CD14-positive monocyte (primary cell): ENCODE results near the gene HS6ST3. TPM values are rescaled to one million over a fixed set of nuclear protein-coding genes. Genes with fewer than 3 reads are reported as not detected.

Experiments used
- DNase-seq, 3 donors: peaks; one replicate each; pipeline ENCODE4 v3.0.0-alpha.2; 2011 to 2022
- H2AFZ ChIP-seq: 2 replicates; pipeline ENCODE4 v1.6.0; 2012; ENCODE audit warnings: mild to moderate bottlenecking, low read depth, low read length, inconsistent platforms; ENCODE audit not compliant: insufficient read depth, poor library complexity, severe bottlenecking
- H3K27ac ChIP-seq, 2 donors: 1 replicate in 1 of 2; 2 replicates in 1 of 2; pipeline ENCODE4 v1.5.1; 2012 to 2013; ENCODE audit warnings: low read length in 2 of 2, control low read depth in 1 of 2, inconsistent platforms in 1 of 2, low read depth in 1 of 2, mild to moderate bottlenecking in 1 of 2
- H3K27me3 ChIP-seq, 2 donors: one replicate each; pipeline versions ENCODE4 v1.6.0 to v1.6.1; 2011 to 2013; ENCODE audit warnings: low read length in 2 of 2; ENCODE audit not compliant: control insufficient read depth in 2 of 2, insufficient read depth in 2 of 2
- H3K36me3 ChIP-seq, 2 donors: replicated peaks in 1 of 2; 1 replicate in 1 of 2; 2 replicates in 1 of 2; pipeline versions ENCODE4 v1.5.1 to v1.6.1; 2012 to 2013; ENCODE audit warnings: low read length in 2 of 2, control low read depth in 1 of 2, inconsistent platforms in 1 of 2, mild to moderate bottlenecking in 1 of 2; ENCODE audit not compliant: insufficient read depth in 2 of 2, control insufficient read depth in 1 of 2
- H3K4me1 ChIP-seq, 2 donors: 1 replicate in 1 of 2; 2 replicates in 1 of 2; pipeline versions ENCODE4 v1.5.1 to v1.6.1; 2012 to 2013; ENCODE audit warnings: low read length in 2 of 2, control low read depth in 1 of 2, inconsistent platforms in 1 of 2, mild to moderate bottlenecking in 1 of 2, moderate library complexity in 1 of 2; ENCODE audit not compliant: insufficient read depth in 2 of 2, control insufficient read depth in 1 of 2
- H3K4me2 ChIP-seq: replicated peaks from 2 replicates; pipeline ENCODE3; 2012; ENCODE audit warnings: low read length, moderate library complexity, mild to moderate bottlenecking; ENCODE audit not compliant: poor library complexity, severe bottlenecking; ENCODE audit errors: extremely low read depth
- H3K4me3 ChIP-seq, 3 experiments: fragments of 200-600 bp in 1 of 3; sonication (generic) in 1 of 3; replicated peaks in 1 of 3; 1 replicate in 2 of 3; 2 replicates in 1 of 3; pipeline ENCODE4 v1.5.1; 2011 to 2013; ENCODE audit warnings: low read length in 3 of 3, mild to moderate bottlenecking in 3 of 3, control low read depth in 2 of 3, low read depth in 2 of 3, inconsistent platforms in 1 of 3, moderate library complexity in 1 of 3
- H3K79me2 ChIP-seq: 2 replicates; pipeline ENCODE4 v1.6.0; 2012; ENCODE audit warnings: mild to moderate bottlenecking, control low read depth, inconsistent platforms, low read length, moderate library complexity; ENCODE audit not compliant: insufficient read depth
- H3K9ac ChIP-seq: 2 replicates; pipeline ENCODE4 v1.6.0; 2017; ENCODE audit warnings: low read length, mild to moderate bottlenecking; ENCODE audit not compliant: insufficient read depth, poor library complexity, severe bottlenecking
- H3K9me3 ChIP-seq, 2 donors: replicated peaks in 1 of 2; 1 replicate in 1 of 2; 2 replicates in 1 of 2; pipeline versions ENCODE4 v1.5.1 to v1.6.1; 2012 to 2013; ENCODE audit warnings: low read length in 2 of 2, control low read depth in 1 of 2; ENCODE audit not compliant: control insufficient read depth in 1 of 2, insufficient read depth in 1 of 2
- H4K20me1 ChIP-seq: 2 replicates; pipeline ENCODE4 v1.6.0; 2012; ENCODE audit warnings: mild to moderate bottlenecking, low read length, control low read depth, moderate library complexity; ENCODE audit not compliant: insufficient read depth
- H3K27ac Mint-ChIP-seq, 7 donors: one replicate each; pipeline ENCODE4 v1.8.0; 2020; ENCODE audit warnings: mild to moderate bottlenecking in 7 of 7, mixed read lengths in 7 of 7, moderate library complexity in 6 of 7, inconsistent platforms in 2 of 7
- H3K27me3 Mint-ChIP-seq, 3 donors: one replicate each; pipeline ENCODE4 v1.8.0; 2021 to 2022; ENCODE audit warnings: low read depth in 3 of 3, mild to moderate bottlenecking in 3 of 3, mixed read lengths in 3 of 3, moderate library complexity in 3 of 3, inconsistent platforms in 1 of 3
- H3K36me3 Mint-ChIP-seq, 2 donors: one replicate each; pipeline ENCODE4 v1.8.0; 2020; ENCODE audit warnings: mixed read lengths in 2 of 2, inconsistent platforms in 1 of 2, mild to moderate bottlenecking in 1 of 2
- H3K4me1 Mint-ChIP-seq: one replicate; pipeline ENCODE4 v1.8.0; 2020; ENCODE audit warnings: mild to moderate bottlenecking, mixed read lengths
- H3K4me3 Mint-ChIP-seq, 2 donors: one replicate each; pipeline ENCODE4 v1.8.0; 2020; ENCODE audit warnings: mild to moderate bottlenecking in 2 of 2, mixed read lengths in 2 of 2, moderate library complexity in 1 of 2
- H3K9me3 Mint-ChIP-seq, 7 donors: one replicate each; pipeline ENCODE4 v1.8.0; 2020 to 2022; ENCODE audit warnings: mixed read lengths in 7 of 7, mild to moderate bottlenecking in 6 of 7, moderate library complexity in 6 of 7, inconsistent platforms in 2 of 7
- WGBS: methylation state at CpG from one replicate; pipeline ENCODE4 v1.1.5; 2013; ENCODE audit warnings: missing lambda C conversion rate; ENCODE audit not compliant: insufficient coverage; 5-methylcytosine and 5-hydroxymethylcytosine counted together
- intact Hi-C, 2 donors: fragments of 100-400 bp; cut with micrococcal nuclease; formaldehyde crosslinking; loops; one replicate each; pipeline versions ENCODE4 v1.15.0 to v1.15.1; 2023
- polyA plus RNA-seq, 3 donors: library from polyadenylated mRNA; depleted of rRNA in 1 of 3; unstranded in 2 of 3; stranded (reverse) in 1 of 3; fragments of 300-500 nt in 2 of 3; fragments of >200 nt in 1 of 3; fragmentation: Illumina TruSeq in 2 of 3; gene quantifications; 1 replicate in 2 of 3; 2 replicates in 1 of 3; pipeline ENCODE4 v1.2.3, GENCODE V29; 2012 to 2021
- TF ChIP-seq, protein P1 (sequence below): fragments of 200-600 bp; IDR thresholded peaks from one replicate; pipeline ENCODE4 v1.8.0; 2022; ENCODE audit warnings: antibody characterized with exemption, mild to moderate bottlenecking

The HS6ST3 gene
- polyA plus RNA-seq, 3 donors, result not detected

DNA sequence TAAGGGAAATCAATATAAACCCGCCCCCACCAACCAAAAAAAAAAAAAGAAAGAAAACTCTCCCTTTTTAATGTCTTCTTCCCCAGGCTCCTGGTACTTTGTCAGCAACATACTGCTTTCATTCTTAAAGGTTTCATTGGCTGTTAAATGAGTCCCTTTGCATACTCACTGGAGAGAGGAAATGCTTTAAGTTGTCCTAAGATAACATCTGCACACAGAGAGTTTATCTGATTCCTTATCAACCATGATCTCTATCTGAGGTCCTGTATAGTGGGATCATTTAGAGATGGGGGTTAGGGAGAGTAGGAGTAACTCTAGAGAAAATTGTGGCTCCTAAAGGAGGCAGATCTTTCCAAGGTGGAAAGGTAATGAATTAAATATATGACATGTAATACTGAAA, 747.9 kb downstream of the HS6ST3 start:
- Mint-ChIP-seq H3K4me1 (no peaks in the 10 kb centered on the region), H3K36me3 (no peaks in the 10 kb centered on the region), H3K27me3 (no peaks in the 10 kb centered on the region), H3K27ac (peak overlapping the region in 1 of 7 donors; percentile 14), H3K9me3 (peaks cover under 1 to 7% (median 2%) of the 10 kb centered on the region in 7 donors), H3K4me3 (no peak overlapping the region)
- 50% methylated on average over 1 of the region's 1 CpG for WGBS
- TF ChIP-seq, protein P1, sequence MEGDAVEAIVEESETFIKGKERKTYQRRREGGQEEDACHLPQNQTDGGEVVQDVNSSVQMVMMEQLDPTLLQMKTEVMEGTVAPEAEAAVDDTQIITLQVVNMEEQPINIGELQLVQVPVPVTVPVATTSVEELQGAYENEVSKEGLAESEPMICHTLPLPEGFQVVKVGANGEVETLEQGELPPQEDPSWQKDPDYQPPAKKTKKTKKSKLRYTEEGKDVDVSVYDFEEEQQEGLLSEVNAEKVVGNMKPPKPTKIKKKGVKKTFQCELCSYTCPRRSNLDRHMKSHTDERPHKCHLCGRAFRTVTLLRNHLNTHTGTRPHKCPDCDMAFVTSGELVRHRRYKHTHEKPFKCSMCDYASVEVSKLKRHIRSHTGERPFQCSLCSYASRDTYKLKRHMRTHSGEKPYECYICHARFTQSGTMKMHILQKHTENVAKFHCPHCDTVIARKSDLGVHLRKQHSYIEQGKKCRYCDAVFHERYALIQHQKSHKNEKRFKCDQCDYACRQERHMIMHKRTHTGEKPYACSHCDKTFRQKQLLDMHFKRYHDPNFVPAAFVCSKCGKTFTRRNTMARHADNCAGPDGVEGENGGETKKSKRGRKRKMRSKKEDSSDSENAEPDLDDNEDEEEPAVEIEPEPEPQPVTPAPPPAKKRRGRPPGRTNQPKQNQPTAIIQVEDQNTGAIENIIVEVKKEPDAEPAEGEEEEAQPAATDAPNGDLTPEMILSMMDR, result no peak
- Histone ChIP-seq H3K4me3 (no peak overlapping the region), H3K27ac (no peak overlapping the region), H3K4me1 (no peaks in the 10 kb centered on the region), H3K27me3 (no peaks in the 10 kb centered on the region), H3K9ac (no peak overlapping the region), H3K9me3 (peaks cover 0 to 5% of the 10 kb centered on the region in 2 donors), H3K4me2 (no peak overlapping the region), H3K79me2 (no peaks in the 10 kb centered on the region), H3K36me3 (no peaks in the 10 kb centered on the region), H2AFZ (no peak overlapping the region), H4K20me1 (no peaks in the 10 kb centered on the region)
- no peak for DNase-seq
- intact Hi-C loops, result no loop called here

DNA sequence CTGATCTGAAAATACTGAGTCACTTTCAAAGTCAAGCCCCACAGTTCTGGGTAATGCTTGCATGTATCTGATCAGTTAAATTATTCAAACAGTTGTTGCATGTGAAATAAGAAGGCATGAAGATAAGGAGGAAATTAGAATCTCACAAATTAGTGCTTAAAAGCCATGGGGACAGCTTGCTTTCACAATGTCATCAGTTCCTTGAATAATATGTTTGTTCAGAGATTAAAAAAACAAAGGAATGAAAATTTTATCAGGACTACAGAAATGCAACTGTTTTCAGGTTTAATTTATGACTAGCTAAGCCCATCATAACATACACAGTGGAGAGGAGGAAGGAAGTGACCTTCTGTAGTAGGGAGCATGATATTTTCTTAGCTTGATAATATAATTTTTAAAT, 754.3 kb downstream of the HS6ST3 start:
- H3K79me2 ChIP-seq, result no peaks in the 10 kb centered on the region
- Mint-ChIP-seq H3K4me1 (no peaks in the 10 kb centered on the region), H3K27ac (no peak overlapping the region), H3K27me3 (peaks cover 0 to 1% (median 0%) of the 10 kb centered on the region in 3 donors), H3K36me3 (no peaks in the 10 kb centered on the region), H3K9me3 (peaks cover 0 to 9% (median 6%) of the 10 kb centered on the region in 7 donors), H3K4me3 (no peak overlapping the region)
- H3K4me1 ChIP-seq, result no peaks in the 10 kb centered on the region
- no peak overlapping the region for H2AFZ ChIP-seq
- no peak for DNase-seq
- intact Hi-C loops, result no loop called here
- H3K9me3 ChIP-seq, result no peaks in the 10 kb centered on the region
- no peak overlapping the region for H3K4me2 ChIP-seq
- no peak overlapping the region for H3K4me3 ChIP-seq
- no peaks in the 10 kb centered on the region for H3K27me3 ChIP-seq
- H4K20me1 ChIP-seq, result no peaks in the 10 kb centered on the region
- TF ChIP-seq, protein P1, result no peak
- H3K36me3 ChIP-seq, result no peaks in the 10 kb centered on the region
- H3K27ac ChIP-seq, result no peak overlapping the region
- no peak overlapping the region for H3K9ac ChIP-seq
